Fibroblast of upper back skin (primary cell): Measurements from ENCODE around the gene SMAD7.

ENCODE experiments used
- DNase-seq: peaks from one replicate; pipeline ENCODE4 v3.0.0-alpha.2; 2013

The SMAD7 gene

GRCh38 chr18:48913775-48914174 lies 37.0 kb downstream of the SMAD7 start:
- DNase-seq, result no peak

GRCh38 chr18:48913201-48913600 lies 37.6 kb downstream of the SMAD7 start:
- DNase-seq, result no peak

GRCh38 chr18:48910972-48911545 lies 39.7 kb downstream of the SMAD7 start:
- no peak for DNase-seq

- no peak for DNase-seq
Measured at GRCh38 chr18:48909721-48910120, 41.0 kb downstream of the SMAD7 start.

GRCh38 chr18:48908916-48909315 lies 41.8 kb downstream of the SMAD7 start:
- DNase-seq, result no peak

GRCh38 chr18:48905513-48905912 lies 45.3 kb downstream of the SMAD7 start:
- DNase-seq, result no peak

- no peak for DNase-seq
Measured at GRCh38 chr18:48904847-48905394, 45.8 kb downstream of the SMAD7 start.

- peak; percentile 39 for DNase-seq
Measured at GRCh38 chr18:48904091-48904490, 46.7 kb downstream of the SMAD7 start.

GRCh38 chr18:48902856-48903601 lies 47.7 kb downstream of the SMAD7 start:
- DNase-seq, result peak; percentile 72

- peak; percentile 97 for DNase-seq
Measured at GRCh38 chr18:48902023-48902855, 48.5 kb downstream of the SMAD7 start.

- no peak for DNase-seq
Measured at GRCh38 chr18:48901145-48902022, 49.4 kb downstream of the SMAD7 start.

GRCh38 chr18:48900469-48900868 lies 50.3 kb downstream of the SMAD7 start:
- no peak for DNase-seq

GRCh38 chr18:48899558-48900174 lies 51.1 kb downstream of the SMAD7 start:
- no peak for DNase-seq

- DNase-seq, result no peak
Measured at GRCh38 chr18:48898521-48898920, 52.2 kb downstream of the SMAD7 start.

- DNase-seq, result peak; percentile 41
Measured at GRCh38 chr18:48897531-48897930, 53.2 kb downstream of the SMAD7 start.

- no peak for DNase-seq
Measured at GRCh38 chr18:48896875-48897511, 53.8 kb downstream of the SMAD7 start.

- DNase-seq, result no peak
Measured at GRCh38 chr18:48896326-48896874, 54.4 kb downstream of the SMAD7 start.

GRCh38 chr18:48894799-48895346 lies 55.9 kb downstream of the SMAD7 start:
- DNase-seq, result no peak

- DNase-seq, result no peak
Measured at GRCh38 chr18:48893608-48894600, 56.9 kb downstream of the SMAD7 start.
